ENCODE data around the gene LACC1.

- no peak for TF ChIP-seq CTCF (IDR thresholded peaks at IDR 0.05; ENCODE audit: low read length)
- no peak for TF ChIP-seq EZH2 (optimal IDR thresholded peaks at IDR 0.05; ENCODE audit: low read depth, low read length)
Observed at GRCh38 chr13:43877766-43878165, 1.9 kb upstream of the LACC1 start.

Data from MM.1S (cell line).